ENCODE data around the gene SFRP5.

Gene SFRP5

DNA sequence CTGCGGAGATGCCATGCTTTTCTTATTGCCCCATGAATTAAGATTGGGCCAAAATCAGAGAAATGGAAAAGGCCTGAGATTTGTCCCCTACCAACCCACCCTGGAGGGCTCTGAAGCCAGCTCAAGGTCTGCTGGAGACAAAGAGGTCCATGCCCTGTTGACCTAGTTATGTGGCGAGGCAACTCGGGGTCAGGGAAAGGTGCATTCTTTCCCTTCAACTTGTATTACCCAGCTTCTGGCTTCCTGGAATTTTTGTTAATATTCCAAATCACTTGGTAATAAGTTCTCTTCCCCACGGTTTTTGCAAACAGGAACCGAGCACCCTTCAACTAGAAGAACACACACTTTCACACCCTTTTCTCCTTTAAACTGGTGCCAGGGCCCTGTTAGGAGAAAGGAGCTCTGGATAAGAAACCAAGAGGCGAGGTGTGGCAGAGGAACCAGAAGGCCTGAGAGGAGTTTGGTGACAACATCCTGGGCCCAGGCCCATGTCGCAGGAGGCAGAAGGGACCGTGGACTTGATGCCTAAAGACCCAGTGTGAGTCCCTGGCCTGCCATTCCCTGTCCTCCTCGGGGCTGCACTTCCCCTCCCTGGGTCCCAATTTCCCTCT is 12.5 kb upstream of the SFRP5 start:
- no peak for DNase-seq

GRCh38 chr10:97782455-97783228 is 10.8 kb upstream of the SFRP5 start:
- no peak for DNase-seq

DNA sequence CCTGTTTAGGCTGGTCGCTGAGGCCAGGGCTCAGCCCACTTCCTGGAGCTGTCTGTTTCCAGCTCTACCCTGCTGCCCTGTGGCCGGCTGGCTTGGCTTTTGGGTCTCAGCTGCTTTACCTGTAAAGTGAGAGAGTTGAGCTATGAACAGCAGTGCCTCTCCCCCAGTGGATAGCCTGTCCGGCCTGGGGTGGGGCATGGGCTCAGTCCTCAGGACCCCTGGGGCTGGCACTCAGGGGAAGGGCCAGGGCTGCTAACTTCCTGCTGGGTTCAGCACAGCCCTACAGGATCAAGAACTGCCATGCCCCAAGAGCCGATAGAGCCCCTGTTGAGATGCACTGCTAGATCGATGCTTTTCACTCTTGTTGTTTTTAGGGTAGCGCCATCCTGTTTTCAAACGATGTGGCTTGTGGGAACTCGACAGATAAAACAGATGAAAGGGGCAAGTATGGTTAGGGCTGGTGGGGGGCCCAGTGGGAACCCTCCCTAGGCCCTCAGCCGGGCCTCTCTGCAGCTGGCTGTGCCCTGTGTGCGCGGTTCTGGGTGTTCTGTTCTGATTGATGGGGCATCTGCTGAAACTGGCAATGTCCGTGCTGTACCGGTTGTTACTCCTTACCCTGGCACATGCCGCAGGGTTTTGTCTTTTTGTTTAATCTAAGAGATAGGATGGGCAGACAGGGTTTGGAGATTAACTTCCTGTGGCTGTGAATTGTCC is 10.0 kb upstream of the SFRP5 start:
- DNase-seq: no peak

- no peak for DNase-seq
Measured at GRCh38 chr10:97780841-97781617, 9.2 kb upstream of the SFRP5 start.

DNA sequence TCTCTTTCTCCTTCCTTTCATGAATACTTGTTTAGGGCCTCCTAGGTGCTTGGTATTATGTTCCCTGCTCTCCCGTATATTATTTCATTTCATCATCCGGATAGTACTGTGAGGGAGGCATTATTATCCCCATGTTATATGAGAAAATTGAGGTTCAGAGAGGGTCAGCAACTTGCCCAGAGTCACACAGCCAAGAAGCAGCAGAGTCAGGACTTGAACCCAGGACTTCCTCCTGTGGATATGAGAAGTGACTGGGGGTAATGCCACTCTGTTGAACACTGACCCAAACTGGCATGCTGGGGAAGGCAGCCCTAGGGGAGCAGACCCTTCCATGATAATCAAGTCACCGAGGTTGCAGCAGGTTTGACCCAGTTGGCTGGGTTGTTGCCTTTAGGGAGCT is 8.2 kb upstream of the SFRP5 start:
- no peak for DNase-seq

GRCh38 chr10:97779492-97779891 is 7.7 kb upstream of the SFRP5 start:
- no peak for DNase-seq

DNA sequence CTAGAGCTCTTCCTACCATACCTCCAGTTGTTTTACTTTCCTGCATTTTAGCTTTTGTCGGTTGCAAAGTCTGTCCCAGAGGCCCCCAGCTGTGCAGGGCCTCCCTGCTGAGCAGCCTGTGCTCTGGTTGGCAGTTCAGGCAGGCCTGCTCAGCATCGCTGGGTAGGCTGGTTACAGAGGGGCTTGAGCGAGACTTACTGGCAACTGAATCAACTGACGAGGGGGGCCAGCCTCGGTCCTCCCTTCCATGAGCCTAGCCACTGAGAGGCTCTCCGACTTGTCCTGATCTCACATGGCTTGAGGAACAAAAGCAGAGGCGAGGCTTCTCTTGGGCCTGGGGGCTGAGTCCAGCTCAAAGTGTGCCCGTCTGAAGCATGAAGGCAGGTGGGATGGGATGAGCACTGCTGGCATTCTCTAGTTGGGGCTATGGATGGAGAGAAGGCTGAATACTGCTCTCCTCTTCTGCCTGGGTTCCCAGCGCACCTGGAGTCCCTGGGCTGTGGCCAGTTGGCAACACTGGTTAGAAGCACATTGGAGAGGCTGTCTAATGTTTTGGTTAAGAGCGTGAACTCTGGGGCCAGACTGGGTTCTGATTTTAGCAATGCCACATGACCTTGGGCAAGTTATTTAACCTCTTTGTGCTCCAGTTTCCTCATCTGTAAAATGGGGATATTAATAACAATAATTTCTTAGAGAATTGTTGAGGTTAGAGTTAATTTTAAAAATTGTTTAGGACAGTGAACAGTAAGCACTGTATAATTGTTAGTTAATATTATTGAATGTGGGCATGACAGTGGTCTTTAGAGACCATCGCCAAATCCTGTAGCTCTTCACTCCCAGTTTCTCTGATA is 6.9 kb upstream of the SFRP5 start:
- no peak for DNase-seq

- no peak for DNase-seq
Measured at GRCh38 chr10:97777143-97777542, 5.3 kb upstream of the SFRP5 start.

DNA sequence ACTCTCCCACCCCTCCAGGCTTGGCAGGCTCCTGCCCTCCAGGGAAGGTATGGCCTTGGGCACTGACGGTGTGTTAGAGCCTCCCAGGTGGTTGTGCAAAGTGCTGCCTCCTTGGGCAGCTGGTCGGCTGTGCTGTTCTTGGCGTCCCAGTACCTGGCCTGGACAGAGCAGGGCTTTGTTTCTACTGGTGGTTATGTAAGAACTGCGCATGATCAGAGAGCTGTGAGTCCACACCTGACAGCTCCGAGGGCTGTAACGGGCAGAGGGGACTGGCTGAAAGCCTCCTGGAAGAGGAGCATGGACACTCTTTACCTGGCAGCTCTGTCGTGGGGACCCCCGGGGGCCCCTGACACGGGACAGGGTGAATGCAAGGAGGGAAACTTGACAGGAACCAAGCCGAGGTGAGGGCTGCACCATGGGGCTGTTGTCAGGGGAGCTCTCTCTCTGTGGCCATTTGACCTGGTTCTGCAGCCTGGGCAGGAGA is 3.1 kb upstream of the SFRP5 start:
- no peak for DNase-seq

DNA sequence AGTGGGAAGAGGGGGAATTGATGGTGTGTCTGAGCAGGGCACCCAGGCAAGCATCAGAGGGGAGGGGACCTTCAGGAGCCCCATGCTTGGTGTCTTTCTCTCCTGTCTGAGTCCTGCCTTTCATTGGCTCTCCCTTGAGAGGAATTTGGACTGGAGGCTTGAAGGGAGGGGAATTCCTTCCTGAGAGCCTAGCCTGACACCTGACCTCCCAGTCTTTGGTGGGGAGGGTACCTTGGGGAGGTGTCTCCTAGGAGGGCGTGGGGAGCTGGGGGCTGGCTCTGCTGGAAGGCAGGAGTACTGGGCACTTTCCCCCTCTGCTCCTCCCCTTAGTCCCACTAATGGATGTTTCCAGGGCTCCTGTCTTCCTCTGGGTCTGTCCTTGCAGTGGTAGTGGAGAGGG is 1.3 kb upstream of the SFRP5 start:
- DNase-seq: no peak

DNA sequence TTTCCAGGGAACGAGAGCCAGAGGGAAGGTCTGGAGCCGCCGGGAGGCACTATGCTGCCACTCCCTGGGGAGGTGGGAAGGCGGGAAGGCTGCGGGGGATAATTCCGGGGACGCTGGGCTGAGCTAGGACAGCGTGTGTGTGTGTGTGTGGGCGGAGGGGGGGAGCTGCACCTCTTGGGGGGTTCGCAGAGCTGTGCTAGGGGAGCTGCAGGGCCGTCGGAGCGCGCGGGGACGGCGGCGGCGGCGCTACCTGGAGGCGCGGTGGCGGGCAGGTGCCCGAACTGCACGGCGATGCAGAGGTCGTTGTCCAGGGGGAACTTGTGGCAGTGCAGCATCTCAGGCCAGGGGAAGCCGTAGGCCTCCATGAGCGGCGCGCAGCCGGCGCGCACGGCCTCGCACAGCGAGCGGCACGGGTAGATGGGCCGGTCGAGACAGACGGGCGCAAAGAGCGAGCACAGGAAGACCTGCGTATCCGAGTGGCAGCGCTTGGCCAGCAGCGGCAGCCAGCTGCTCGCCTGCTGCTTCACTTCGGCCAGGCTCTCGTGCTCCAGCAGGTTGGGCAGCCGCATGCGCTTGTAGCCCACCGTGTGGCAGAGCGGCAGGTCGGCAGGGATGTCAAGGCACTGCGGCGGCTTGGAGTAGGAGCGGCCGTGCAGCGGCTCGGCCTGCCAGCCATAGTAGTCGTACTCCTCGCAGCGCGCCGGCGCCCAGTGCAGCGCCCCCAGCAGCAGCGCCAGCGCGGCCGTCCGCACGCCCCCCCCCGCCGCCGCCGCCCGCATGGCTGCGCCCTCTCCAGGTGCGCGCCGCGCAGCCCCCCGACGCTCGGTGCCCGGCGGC is 526 bp downstream of the SFRP5 start:
- no peak for DNase-seq

DNA sequence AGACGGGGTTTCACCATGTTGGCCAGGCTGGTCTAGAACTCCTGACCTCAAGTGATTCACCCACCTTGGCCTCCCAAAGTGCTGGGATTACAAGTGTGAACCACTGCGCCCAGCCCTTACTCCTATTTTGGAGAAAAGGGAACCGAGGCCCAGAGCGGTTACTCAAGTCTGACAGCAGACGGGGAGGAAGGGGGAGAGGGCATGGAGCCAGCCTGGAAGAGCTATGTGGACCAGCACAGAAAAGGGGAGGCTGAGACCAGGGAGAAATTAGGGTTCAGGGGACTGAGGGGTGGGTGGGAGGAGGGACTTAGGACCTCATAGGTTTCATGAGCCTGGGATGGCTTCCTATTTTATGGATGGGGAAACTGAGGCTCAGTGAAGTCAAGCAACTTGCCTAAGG is 1.5 kb downstream of the SFRP5 start:
- DNase-seq: no peak

- no peak for DNase-seq
Measured at GRCh38 chr10:97768322-97769315, 3.2 kb downstream of the SFRP5 start.

GRCh38 chr10:97766996-97767924 is 4.5 kb downstream of the SFRP5 start:
- no peak for DNase-seq

- DNase-seq: no peak
Measured at GRCh38 chr10:97766106-97766810, 5.5 kb downstream of the SFRP5 start.

DNA sequence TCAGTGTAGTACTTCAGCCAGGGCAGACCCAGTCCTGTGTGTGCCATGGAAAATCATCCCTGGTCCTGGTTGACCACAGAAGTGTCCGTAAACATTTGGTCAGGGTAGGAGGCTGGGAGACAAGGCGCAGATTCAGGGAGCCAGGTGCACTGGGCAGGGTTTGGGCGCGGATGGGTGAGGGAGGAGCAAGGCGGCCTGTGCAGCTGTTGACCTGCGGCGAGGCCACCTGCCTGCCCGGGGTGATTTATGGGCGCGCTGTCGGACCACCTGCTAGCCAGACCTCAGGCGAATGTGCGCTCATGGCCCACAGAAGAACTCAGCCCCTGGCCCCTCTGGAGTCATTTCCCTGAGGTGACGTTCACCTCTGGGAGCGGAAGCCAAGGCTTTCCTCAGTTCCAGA is 6.6 kb downstream of the SFRP5 start:
- no peak for DNase-seq

GRCh38 chr10:97764519-97764931 is 7.3 kb downstream of the SFRP5 start:
- no peak for DNase-seq

GRCh38 chr10:97763947-97764346 is 7.9 kb downstream of the SFRP5 start:
- DNase-seq: no peak
